GM21576 (cell line): Measurements from ENCODE around the gene MCC.

ENCODE experiments used
- ATAC-seq: cut with Tn5 transposase; IDR thresholded peaks from one replicate; pipeline ENCODE4 v1.9.1; 2021; ENCODE audit warnings: mild to moderate bottlenecking, moderate library complexity; ENCODE audit not compliant: unreplicated experiment

The MCC gene

GRCh38 chr5:113017881-113018635, 470.2 kb downstream of the MCC start:
- ATAC-seq: no peak

- no peak for ATAC-seq
Measured at GRCh38 chr5:113005454-113005853, 482.8 kb downstream of the MCC start.

- no peak for ATAC-seq
Measured at GRCh38 chr5:113003763-113004162, 484.5 kb downstream of the MCC start.

GRCh38 chr5:113002423-113002822, 485.8 kb downstream of the MCC start:
- ATAC-seq: no peak

- no peak for ATAC-seq
Measured at GRCh38 chr5:113000466-113000865, 487.8 kb downstream of the MCC start.

DNA sequence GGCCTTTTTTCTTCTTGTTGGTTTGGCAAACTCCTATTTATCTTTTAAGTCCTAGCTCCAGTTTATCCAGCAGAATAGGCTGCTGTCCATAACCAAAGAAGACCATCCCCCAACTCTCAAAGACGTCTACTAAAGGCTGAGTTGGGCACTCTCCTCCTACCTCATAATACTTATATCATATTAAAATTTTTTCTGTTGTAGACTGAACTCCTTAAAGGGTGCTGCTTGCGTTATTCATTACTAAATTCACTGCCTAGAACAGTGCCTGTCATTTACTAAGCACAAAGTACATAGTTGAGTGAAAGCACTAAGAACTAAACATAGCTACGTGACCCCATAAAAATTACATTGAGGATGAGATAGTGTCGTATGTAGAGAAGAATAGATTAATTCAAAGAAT, 490.0 kb downstream of the MCC start:
- no peak for ATAC-seq

GRCh38 chr5:112996830-112997374, 491.4 kb downstream of the MCC start:
- ATAC-seq: no peak

- peak; percentile 85 for ATAC-seq
Measured at GRCh38 chr5:112995764-112996618, 492.3 kb downstream of the MCC start.

GRCh38 chr5:112986224-112986623, 502.0 kb downstream of the MCC start:
- ATAC-seq: no peak

- ATAC-seq: no peak
Measured at GRCh38 chr5:112983363-112983762, 504.9 kb downstream of the MCC start.

DNA sequence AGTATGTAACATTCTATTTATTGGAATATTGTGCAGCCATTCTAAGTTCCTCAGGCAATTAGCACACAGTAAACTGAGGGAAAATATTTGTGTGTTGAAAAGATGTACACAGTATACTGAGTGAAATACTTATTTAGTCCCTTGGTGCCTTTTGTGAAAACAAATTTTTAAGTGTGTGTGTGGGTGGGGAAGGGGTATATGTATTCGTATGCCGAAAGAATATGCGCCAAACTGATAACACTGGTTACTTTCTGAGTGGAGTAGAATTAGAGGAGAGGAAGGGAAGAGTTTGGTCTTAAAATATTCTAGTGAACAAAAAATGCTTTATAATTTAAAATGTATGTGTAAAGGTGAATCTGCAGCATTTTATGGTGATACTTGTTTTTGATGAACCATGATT, 508.5 kb downstream of the MCC start:
- no peak for ATAC-seq

GRCh38 chr5:112978836-112979235, 509.4 kb downstream of the MCC start:
- ATAC-seq: no peak

- no peak for ATAC-seq
Measured at GRCh38 chr5:112977440-112977861, 510.8 kb downstream of the MCC start.

DNA sequence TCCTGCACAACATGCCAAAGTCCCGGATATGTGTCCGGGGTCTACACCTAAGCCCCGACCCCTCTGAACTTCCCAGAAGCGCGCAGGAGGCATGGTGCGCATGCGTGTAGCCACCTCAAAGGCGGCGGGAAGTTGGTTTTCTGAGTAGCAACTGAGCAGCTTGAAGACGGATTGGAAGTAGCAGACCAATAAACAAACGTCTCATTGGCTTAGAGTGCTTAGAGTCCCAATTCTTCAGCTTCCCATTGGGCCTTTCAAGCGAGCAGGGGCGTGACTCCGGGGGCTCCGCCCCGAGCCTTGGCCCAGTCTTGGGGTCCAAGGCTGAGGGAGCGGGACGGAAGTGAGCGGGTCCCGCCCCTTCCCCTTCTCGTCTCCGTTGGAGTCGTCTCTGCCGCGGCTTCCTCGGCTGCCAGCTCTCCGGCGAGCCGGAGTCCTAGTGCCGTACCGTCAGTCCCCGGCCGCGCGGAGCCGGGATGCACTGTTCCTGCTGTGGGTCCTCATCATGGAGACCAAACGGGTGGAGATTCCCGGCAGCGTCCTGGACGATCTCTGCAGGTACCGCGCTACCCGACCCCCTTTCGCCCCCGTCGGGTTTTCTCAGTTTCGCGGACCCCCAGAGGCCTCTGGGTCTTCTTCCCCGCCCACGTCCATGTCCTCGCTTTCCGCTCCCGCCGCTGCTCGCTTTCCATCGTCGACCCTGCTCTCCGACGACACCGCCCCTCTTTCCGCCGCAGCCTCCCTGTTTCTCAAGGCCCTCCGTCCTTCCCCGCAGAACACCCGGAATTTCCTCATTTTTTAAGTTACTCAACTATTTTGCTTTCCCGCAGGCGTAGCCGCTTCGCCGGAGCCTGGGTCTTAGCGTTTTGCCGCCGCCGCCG, 511.6 kb downstream of the MCC start, which contains the start of gene DCP2:
Gene DCP2, plus strand, starts transcription at position 367 of the 878 bp plus-strand sequence. Its CDS starts 136 bp downstream, at position 503.
- ATAC-seq: peak; percentile 97

GRCh38 chr5:112975721-112976431, 512.4 kb downstream of the MCC start:
- ATAC-seq: peak; percentile 6

GRCh38 chr5:112974901-112975300, 513.4 kb downstream of the MCC start:
- ATAC-seq: no peak

DNA sequence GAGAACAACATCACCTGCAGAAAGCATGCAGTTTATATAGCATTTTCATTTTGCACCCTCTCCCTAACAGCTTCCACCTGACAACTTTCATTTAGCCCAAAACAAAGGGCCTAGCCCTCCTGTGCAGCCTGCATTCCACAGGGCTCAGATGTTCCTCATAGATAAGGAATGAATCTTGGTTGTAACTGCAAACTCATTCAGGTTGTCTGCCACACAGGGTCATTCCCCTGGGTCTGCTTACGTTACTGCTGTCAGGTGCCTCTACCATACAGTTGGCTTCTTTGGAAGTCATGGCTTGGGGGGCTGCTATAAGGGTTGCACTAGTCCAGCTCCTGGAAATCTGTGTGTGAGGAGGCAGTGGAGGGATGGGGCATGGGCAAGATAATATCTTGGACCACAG, 514.3 kb downstream of the MCC start:
- ATAC-seq: no peak

DNA sequence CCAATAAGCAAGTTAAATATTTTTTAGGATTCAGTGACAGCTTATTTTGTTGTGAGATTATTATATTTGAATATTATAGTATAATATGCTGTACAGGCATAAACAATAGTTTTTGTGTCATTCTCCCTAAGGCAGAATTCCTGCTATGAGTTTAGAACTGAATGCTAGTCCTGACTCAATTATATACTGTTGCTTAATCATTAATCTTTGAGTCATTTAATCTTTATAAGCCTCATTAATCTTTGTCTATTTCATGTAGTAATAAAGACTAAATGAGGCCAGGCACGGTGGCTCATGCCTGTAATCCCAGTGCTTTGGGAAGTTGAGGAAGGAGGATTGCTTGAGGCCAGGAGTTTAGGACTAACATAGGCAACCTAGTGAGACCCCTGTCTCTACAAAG, 515.2 kb downstream of the MCC start:
- ATAC-seq: no peak
